A549 treated with GW870086 at 1 μM for 4 hours (cell line): Measurements from ENCODE around the gene GPHB5. TPM values are rescaled to one million over a fixed set of nuclear protein-coding genes. Genes with fewer than 3 reads are reported as not detected.

Experiments used
- total RNA-seq: library from RNA; stranded (reverse); fragments of 200-300 nt; extraction: Qiagen RNA extraction; gene quantifications from 5 replicates; pipeline ENCODE4 v1.2.3, GENCODE V29; 2022; ENCODE audit warnings: low read depth

The GPHB5 gene, protein sequence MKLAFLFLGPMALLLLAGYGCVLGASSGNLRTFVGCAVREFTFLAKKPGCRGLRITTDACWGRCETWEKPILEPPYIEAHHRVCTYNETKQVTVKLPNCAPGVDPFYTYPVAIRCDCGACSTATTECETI
- total RNA-seq = not detected in 5 replicates

DNA sequence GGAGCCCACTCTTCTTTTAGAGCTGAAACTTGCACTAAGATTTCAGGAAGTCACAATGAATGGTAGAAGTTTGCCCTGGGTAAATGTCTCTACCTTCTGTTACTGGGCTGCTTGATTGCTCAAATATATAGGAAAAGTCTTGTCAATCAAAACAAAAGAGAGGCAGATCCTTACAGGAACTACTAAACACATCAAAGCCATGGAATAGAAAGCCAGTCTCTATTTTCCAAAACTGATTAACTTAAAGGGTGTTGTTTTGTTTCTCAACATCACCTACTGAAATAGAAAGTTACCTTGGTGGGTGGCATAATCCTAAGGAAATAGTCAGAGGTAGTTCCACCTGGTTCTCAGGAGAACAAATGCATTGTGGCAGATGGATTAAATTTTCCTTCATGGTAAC is at the start of gene GPHB5:
Gene GPHB5, minus strand, starts transcription at position 101 of the 400 bp plus-strand sequence. CDS start 1,086 bp downstream, outside the sequence.

Other genes starting within 250 kb of the GPHB5 start
- not detected in 5 replicates for gene RHOJ, start 114.5 kb downstream of the GPHB5 start, total RNA-seq
- gene PPP2R5E, start 224.4 kb upstream of the GPHB5 start, total RNA-seq = 21.1 to 29.1 TPM (median 24.4 TPM) in 5 replicates